ENCODE results near the gene ZFP90.

The ZFP90 gene

DNA sequence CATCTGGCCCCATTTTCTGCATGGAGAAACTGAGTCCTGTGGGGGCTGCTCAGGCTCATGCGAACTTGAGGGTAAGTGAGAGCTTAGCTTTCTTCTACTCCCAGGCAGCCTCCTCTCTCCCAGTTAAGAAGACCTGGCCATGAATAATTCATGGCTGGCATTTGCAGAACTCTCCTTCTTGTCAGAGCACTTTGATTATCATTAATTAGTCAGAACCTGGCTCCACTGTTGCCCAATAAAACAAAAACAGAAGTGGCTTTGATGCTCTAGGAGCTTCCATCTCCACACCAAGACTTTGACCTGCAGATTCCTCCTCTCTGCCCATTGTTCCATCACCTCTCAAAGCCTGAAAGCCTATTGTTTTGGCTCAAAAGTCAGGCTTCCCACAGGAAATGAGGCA lies 60.5 kb downstream of the ZFP90 start:
- Histone ChIP-seq H3K27me3 (replicated peaks in 2 of 5; ENCODE audit: control insufficient read depth in 4 of 5, insufficient read depth in 5 of 5, low read length in 4 of 5) (no peaks in the 10 kb centered on the region), H3K9me3 (ENCODE audit: control extremely low read depth in 1 of 5, control insufficient read depth in 4 of 5, insufficient read depth in 2 of 5, low read depth in 1 of 5, low read length in 4 of 5) (no peaks in the 10 kb centered on the region), H3K4me3 (ENCODE audit: control insufficient read depth in 1 of 7, extremely low read depth in 1 of 7, insufficient read depth in 4 of 7, low read depth in 2 of 7, low read length in 6 of 7) (no peak overlapping the region), H3K36me3 (ENCODE audit: control insufficient read depth in 4 of 4, insufficient read depth in 4 of 4, low read length in 3 of 4) (no peaks in the 10 kb centered on the region), H3K27ac (ENCODE audit: insufficient read depth in 1 of 2, low read depth in 1 of 2, low read length in 2 of 2, poor library complexity in 1 of 2, severe bottlenecking in 2 of 2) (no peak overlapping the region), H3K4me1 (ENCODE audit: control extremely low read depth in 1 of 4, control insufficient read depth in 4 of 4, insufficient read depth in 4 of 4, low read length in 3 of 4) (no peaks in the 10 kb centered on the region)
- ChIA-PET POLR2A (no interaction called here), CTCF (interaction anchor here (0.7 kb wide), 1 partner anchor 36 kb away, joined by 3 read pairs; no protein-coding TSS in a partner anchor)
- WGBS (ENCODE audit: insufficient coverage): 100% methylated on average over 1 of the region's 1 CpG
- no peak for DNase-seq

GRCh38 chr16:68605746-68606145 lies 66.7 kb downstream of the ZFP90 start:
- H3K27me3 ChIP-seq (replicated peaks in 2 of 5; ENCODE audit: control insufficient read depth in 4 of 5, insufficient read depth in 5 of 5, low read length in 4 of 5): no peaks in the 10 kb centered on the region
- no peaks in the 10 kb centered on the region for H3K36me3 ChIP-seq (ENCODE audit: control insufficient read depth in 4 of 4, insufficient read depth in 4 of 4, low read length in 3 of 4)
- no peaks in the 10 kb centered on the region for H3K4me1 ChIP-seq (ENCODE audit: control extremely low read depth in 1 of 4, control insufficient read depth in 4 of 4, insufficient read depth in 4 of 4, low read length in 3 of 4)
- no peak overlapping the region for H3K27ac ChIP-seq (ENCODE audit: insufficient read depth in 1 of 2, low read depth in 1 of 2, low read length in 2 of 2, poor library complexity in 1 of 2, severe bottlenecking in 2 of 2)
- ChIA-PET CTCF (no interaction called here), POLR2A (no interaction called here)
- H3K4me3 ChIP-seq (ENCODE audit: control insufficient read depth in 1 of 7, extremely low read depth in 1 of 7, insufficient read depth in 4 of 7, low read depth in 2 of 7, low read length in 6 of 7): no peak overlapping the region
- DNase-seq: peak in 2 of 3 donors; percentile 15 to 24
- no peaks in the 10 kb centered on the region for H3K9me3 ChIP-seq (ENCODE audit: control extremely low read depth in 1 of 5, control insufficient read depth in 4 of 5, insufficient read depth in 2 of 5, low read depth in 1 of 5, low read length in 4 of 5)
- WGBS (ENCODE audit: insufficient coverage): 88% methylated on average over 4 of the region's 5 CpGs

GRCh38 chr16:68607443-68607842 lies 68.4 kb downstream of the ZFP90 start:
- ChIA-PET CTCF (no interaction called here), POLR2A (no interaction called here)
- Histone ChIP-seq H3K4me1 (ENCODE audit: control extremely low read depth in 1 of 4, control insufficient read depth in 4 of 4, insufficient read depth in 4 of 4, low read length in 3 of 4) (no peaks in the 10 kb centered on the region), H3K36me3 (ENCODE audit: control insufficient read depth in 4 of 4, insufficient read depth in 4 of 4, low read length in 3 of 4) (no peaks in the 10 kb centered on the region), H3K9me3 (ENCODE audit: control extremely low read depth in 1 of 5, control insufficient read depth in 4 of 5, insufficient read depth in 2 of 5, low read depth in 1 of 5, low read length in 4 of 5) (peaks cover 0 to 3% (median 0%) of the 10 kb centered on the region in 5 experiments), H3K4me3 (ENCODE audit: control insufficient read depth in 1 of 7, extremely low read depth in 1 of 7, insufficient read depth in 4 of 7, low read depth in 2 of 7, low read length in 6 of 7) (no peak overlapping the region), H3K27me3 (replicated peaks in 2 of 5; ENCODE audit: control insufficient read depth in 4 of 5, insufficient read depth in 5 of 5, low read length in 4 of 5) (no peaks in the 10 kb centered on the region), H3K27ac (ENCODE audit: insufficient read depth in 1 of 2, low read depth in 1 of 2, low read length in 2 of 2, poor library complexity in 1 of 2, severe bottlenecking in 2 of 2) (no peak overlapping the region)
- no peak for DNase-seq
- WGBS (ENCODE audit: insufficient coverage): 85% methylated on average over 7 of the region's 7 CpGs

DNA sequence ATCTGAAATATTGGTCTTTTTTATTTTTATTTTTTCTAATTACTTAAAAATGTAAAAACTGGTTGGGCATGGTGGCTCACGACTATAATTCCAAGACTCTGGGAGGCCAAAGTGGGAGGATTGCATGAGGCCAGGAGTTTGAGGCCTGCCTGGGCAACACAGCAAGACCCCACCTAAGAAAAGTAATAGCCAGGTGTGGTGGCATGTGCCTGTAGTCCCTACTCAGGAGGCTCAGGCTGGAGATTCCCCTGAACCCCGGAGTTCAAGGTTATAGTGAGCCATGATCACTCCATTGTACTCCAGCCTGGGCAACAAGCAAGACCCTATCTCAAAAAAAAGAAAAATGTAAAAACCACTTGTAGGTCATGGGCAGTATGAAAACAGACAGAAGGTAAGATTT lies 69.2 kb downstream of the ZFP90 start:
- Histone ChIP-seq H3K27ac (ENCODE audit: insufficient read depth in 1 of 2, low read depth in 1 of 2, low read length in 2 of 2, poor library complexity in 1 of 2, severe bottlenecking in 2 of 2) (no peak overlapping the region), H3K4me3 (ENCODE audit: control insufficient read depth in 1 of 7, extremely low read depth in 1 of 7, insufficient read depth in 4 of 7, low read depth in 2 of 7, low read length in 6 of 7) (no peak overlapping the region), H3K4me1 (ENCODE audit: control extremely low read depth in 1 of 4, control insufficient read depth in 4 of 4, insufficient read depth in 4 of 4, low read length in 3 of 4) (no peaks in the 10 kb centered on the region), H3K27me3 (replicated peaks in 2 of 5; ENCODE audit: control insufficient read depth in 4 of 5, insufficient read depth in 5 of 5, low read length in 4 of 5) (no peaks in the 10 kb centered on the region), H3K36me3 (ENCODE audit: control insufficient read depth in 4 of 4, insufficient read depth in 4 of 4, low read length in 3 of 4) (no peaks in the 10 kb centered on the region), H3K9me3 (ENCODE audit: control extremely low read depth in 1 of 5, control insufficient read depth in 4 of 5, insufficient read depth in 2 of 5, low read depth in 1 of 5, low read length in 4 of 5) (peaks cover 0 to 8% (median 5%) of the 10 kb centered on the region in 5 experiments)
- WGBS (ENCODE audit: insufficient coverage): 100% methylated on average over 1 of the region's 2 CpGs
- DNase-seq: no peak
- ChIA-PET POLR2A (no interaction called here), CTCF (interaction anchor here (0.8 kb wide), 1 partner anchor 10 kb away, joined by 4 read pairs; no protein-coding TSS in a partner anchor)

DNA sequence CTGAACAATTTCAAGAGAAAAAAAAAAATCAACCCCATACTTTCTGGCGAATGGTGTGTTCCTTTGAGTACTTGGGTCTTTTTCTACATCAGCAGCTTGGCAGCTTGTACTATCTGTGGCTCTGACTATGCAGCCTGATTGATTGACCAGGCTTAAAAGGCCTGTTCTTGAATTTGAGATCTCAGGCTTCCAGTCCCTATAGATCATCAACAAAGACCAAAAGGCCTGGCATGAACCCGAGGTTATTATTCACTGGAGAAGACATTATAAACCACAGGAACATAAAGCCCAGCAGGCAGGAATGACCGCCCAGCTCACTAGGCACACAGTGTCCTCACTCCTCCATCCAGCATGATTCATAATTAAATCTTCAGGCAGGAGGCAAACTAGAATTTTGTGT lies 73.9 kb downstream of the ZFP90 start:
- 78% methylated on average over 1 of the region's 3 CpGs for WGBS (ENCODE audit: insufficient coverage)
- H3K27me3 ChIP-seq (replicated peaks in 2 of 5; ENCODE audit: control insufficient read depth in 4 of 5, insufficient read depth in 5 of 5, low read length in 4 of 5): peaks cover 0 to 6% (median 0%) of the 10 kb centered on the region in 5 experiments
- no peaks in the 10 kb centered on the region for H3K36me3 ChIP-seq (ENCODE audit: control insufficient read depth in 4 of 4, insufficient read depth in 4 of 4, low read length in 3 of 4)
- H3K4me1 ChIP-seq (ENCODE audit: control extremely low read depth in 1 of 4, control insufficient read depth in 4 of 4, insufficient read depth in 4 of 4, low read length in 3 of 4): no peaks in the 10 kb centered on the region
- DNase-seq: no peak
- H3K9me3 ChIP-seq (ENCODE audit: control extremely low read depth in 1 of 5, control insufficient read depth in 4 of 5, insufficient read depth in 2 of 5, low read depth in 1 of 5, low read length in 4 of 5): peaks cover 2 to 19% (median 13%) of the 10 kb centered on the region in 5 experiments
- H3K4me3 ChIP-seq (ENCODE audit: control insufficient read depth in 1 of 7, extremely low read depth in 1 of 7, insufficient read depth in 4 of 7, low read depth in 2 of 7, low read length in 6 of 7): no peak overlapping the region
- H3K27ac ChIP-seq (ENCODE audit: insufficient read depth in 1 of 2, low read depth in 1 of 2, low read length in 2 of 2, poor library complexity in 1 of 2, severe bottlenecking in 2 of 2): no peak overlapping the region
- POLR2A ChIA-PET: interaction anchor here (0.7 kb wide), 1 partner anchor 43 kb away, joined by 4 read pairs; no protein-coding TSS in a partner anchor
- CTCF ChIA-PET: interaction anchor here (1.1 kb wide), 1 partner anchor 23 kb away, joined by 3 read pairs; no protein-coding TSS in a partner anchor

GRCh38 chr16:68617734-68618133 lies 78.6 kb downstream of the ZFP90 start:
- H3K27ac ChIP-seq (ENCODE audit: insufficient read depth in 1 of 2, low read depth in 1 of 2, low read length in 2 of 2, poor library complexity in 1 of 2, severe bottlenecking in 2 of 2): no peak overlapping the region
- CTCF ChIA-PET: interaction anchor here (1.1 to 1.4 kb wide), 2 partner anchors 11 to 27 kb away, joined by 3 read pairs; no protein-coding TSS in a partner anchor
- H3K4me3 ChIP-seq (ENCODE audit: control insufficient read depth in 1 of 7, extremely low read depth in 1 of 7, insufficient read depth in 4 of 7, low read depth in 2 of 7, low read length in 6 of 7): no peak overlapping the region
- H3K36me3 ChIP-seq (ENCODE audit: control insufficient read depth in 4 of 4, insufficient read depth in 4 of 4, low read length in 3 of 4): no peaks in the 10 kb centered on the region
- H3K9me3 ChIP-seq (ENCODE audit: control extremely low read depth in 1 of 5, control insufficient read depth in 4 of 5, insufficient read depth in 2 of 5, low read depth in 1 of 5, low read length in 4 of 5): peaks cover 2 to 17% (median 13%) of the 10 kb centered on the region in 5 experiments
- DNase-seq: no peak
- peaks cover 0 to 6% (median 0%) of the 10 kb centered on the region in 5 experiments for H3K27me3 ChIP-seq (replicated peaks in 2 of 5; ENCODE audit: control insufficient read depth in 4 of 5, insufficient read depth in 5 of 5, low read length in 4 of 5)
- POLR2A ChIA-PET: no interaction called here
- 91% methylated on average over 6 of the region's 7 CpGs for WGBS (ENCODE audit: insufficient coverage)
- H3K4me1 ChIP-seq (ENCODE audit: control extremely low read depth in 1 of 4, control insufficient read depth in 4 of 4, insufficient read depth in 4 of 4, low read length in 3 of 4): no peaks in the 10 kb centered on the region

Measured in common myeloid progenitor, CD34-positive (primary cell).